BJ (cell line): ENCODE data around the gene NOX5. TPM values are rescaled to one million over a fixed set of nuclear protein-coding genes. Genes with fewer than 3 reads are reported as not detected.

Experiments
- CTCF ChIA-PET: fragments of 350-600 bp; formaldehyde crosslinking; extraction: SDS; loops from one replicate; lab custom pipeline; 2021; ENCODE audit warnings: antibody characterized with exemption, inconsistent platforms; lab: Yijun Ruan, JAX
- POLR2A ChIA-PET: fragments of 300-600 bp; sonication (Branson Sonifier 250); formaldehyde crosslinking; extraction: SDS; loops from one replicate; lab custom pipeline; 2021; ENCODE audit warnings: antibody characterized with exemption; lab: Charles Lee
- DNase-seq: peaks from one replicate; pipeline ENCODE4 v3.0.0-alpha.2; 2011; ENCODE audit warnings: low read depth
- H3K27me3 ChIP-seq: 2 replicates; pipeline ENCODE4 v1.6.0; 2011; ENCODE audit warnings: low read length; ENCODE audit not compliant: control insufficient read depth, insufficient read depth
- H3K36me3 ChIP-seq: 2 replicates; pipeline ENCODE4 v1.5.1; 2011; ENCODE audit warnings: low read length; ENCODE audit not compliant: control insufficient read depth, insufficient read depth
- H3K4me3 ChIP-seq: 2 replicates; pipeline ENCODE4 v1.5.1; 2011; ENCODE audit warnings: low read depth, mild to moderate bottlenecking, control low read depth, low read length
- CTCF ChIP-seq: IDR thresholded peaks from 2 replicates; pipeline ENCODE4 v1.5.1; 2011; ENCODE audit warnings: low read depth, mild to moderate bottlenecking, control low read depth, inconsistent platforms, low read length, moderate library complexity; ENCODE audit not compliant: insufficient read depth
- polyA plus RNA-seq: library from polyadenylated mRNA; depleted of rRNA; stranded (reverse); fragments of >200 nt; gene quantifications from 2 replicates; pipeline ENCODE4 v1.2.3, GENCODE V29; 2011

Gene NOX5
- polyA plus RNA-seq, 1 experiment = 0.86 TPM

GRCh38 chr15:68992696-68993095, 21.8 kb upstream of the NOX5 start:
- no peak for TF ChIP-seq CTCF
- POLR2A ChIA-PET = no interaction called here
- DNase-seq = no peak
- H3K36me3 ChIP-seq = no peaks in the 10 kb centered on the region
- H3K27me3 ChIP-seq = no peaks in the 10 kb centered on the region
- CTCF ChIA-PET = no interaction called here
- H3K4me3 ChIP-seq = no peak overlapping the region

GRCh38 chr15:68993276-68993675, 21.2 kb upstream of the NOX5 start:
- DNase-seq = no peak
- no peaks in the 10 kb centered on the region for H3K27me3 ChIP-seq
- POLR2A ChIA-PET = no interaction called here
- CTCF ChIA-PET = no interaction called here
- H3K36me3 ChIP-seq = no peaks in the 10 kb centered on the region
- TF ChIP-seq CTCF = no peak
- H3K4me3 ChIP-seq = no peak overlapping the region

- ChIA-PET POLR2A (no interaction called here), CTCF (no interaction called here)
- Histone ChIP-seq H3K36me3 (no peaks in the 10 kb centered on the region), H3K4me3 (no peak overlapping the region), H3K27me3 (no peaks in the 10 kb centered on the region)
- peak; percentile 26 for DNase-seq
- no peak for TF ChIP-seq CTCF
These were observed 20.3 kb upstream of the NOX5 start for GRCh38 chr15:68994149-68994548.

GRCh38 chr15:68994981-68995761, 19.3 kb upstream of the NOX5 start:
- ChIA-PET POLR2A (no interaction called here), CTCF (no interaction called here)
- Histone ChIP-seq H3K36me3 (no peaks in the 10 kb centered on the region), H3K4me3 (no peak overlapping the region), H3K27me3 (no peaks in the 10 kb centered on the region)
- TF ChIP-seq CTCF = no peak
- no peak for DNase-seq

- no peaks in the 10 kb centered on the region; the same call in 1 of the 2 replicates for H3K27me3 ChIP-seq
- H3K4me3 ChIP-seq = no peak overlapping the region
- H3K36me3 ChIP-seq = no peaks in the 10 kb centered on the region
- ChIA-PET CTCF (interaction anchor here (0.7 kb wide), 1 partner anchor 40 kb away, joined by 4 read pairs; no protein-coding TSS in a partner anchor), POLR2A (no interaction called here)
- TF ChIP-seq CTCF = no peak
- DNase-seq = no peak
These were observed 17.4 kb upstream of the NOX5 start for GRCh38 chr15:68997050-68997449.
